ENCODE measurements around the gene MED26. TPM values are rescaled to one million over a fixed set of nuclear protein-coding genes. Genes with fewer than 3 reads are reported as not detected.

The MED26 gene
- total RNA-seq, 1 experiment from 2014 or later = 15.6 TPM

- Histone ChIP-seq H3K36me3 (ENCODE audit: insufficient read depth, low read length, poor library complexity, severe bottlenecking) (no peaks in the 10 kb centered on the region), H3K27ac (ENCODE audit: low read depth, low read length, poor library complexity, severe bottlenecking) (peak overlapping the region; percentile 38), H3K4me1 (ENCODE audit: insufficient read depth, low read length, poor library complexity, severe bottlenecking) (peaks cover 14% of the 10 kb centered on the region), H3K4me3 (ENCODE audit: low read depth, low read length, poor library complexity, severe bottlenecking) (no peak overlapping the region), H3K9me3 (ENCODE audit: low read depth, low read length, poor library complexity, severe bottlenecking) (no peaks in the 10 kb centered on the region), H3K27me3 (replicated peaks; ENCODE audit: insufficient read depth, low read depth, low read length, poor library complexity) (no peaks in the 10 kb centered on the region)
- ChIA-PET CTCF (no interaction called here), POLR2A (ENCODE audit: low non-redundant PET) (no interaction called here)
- intact Hi-C loops (cut with micrococcal nuclease; ENCODE audit: unreplicated experiment) = no loop called here
- BruUV-seq (replicated peaks) = no TSS peak
- TF ChIP-seq, protein P1, sequence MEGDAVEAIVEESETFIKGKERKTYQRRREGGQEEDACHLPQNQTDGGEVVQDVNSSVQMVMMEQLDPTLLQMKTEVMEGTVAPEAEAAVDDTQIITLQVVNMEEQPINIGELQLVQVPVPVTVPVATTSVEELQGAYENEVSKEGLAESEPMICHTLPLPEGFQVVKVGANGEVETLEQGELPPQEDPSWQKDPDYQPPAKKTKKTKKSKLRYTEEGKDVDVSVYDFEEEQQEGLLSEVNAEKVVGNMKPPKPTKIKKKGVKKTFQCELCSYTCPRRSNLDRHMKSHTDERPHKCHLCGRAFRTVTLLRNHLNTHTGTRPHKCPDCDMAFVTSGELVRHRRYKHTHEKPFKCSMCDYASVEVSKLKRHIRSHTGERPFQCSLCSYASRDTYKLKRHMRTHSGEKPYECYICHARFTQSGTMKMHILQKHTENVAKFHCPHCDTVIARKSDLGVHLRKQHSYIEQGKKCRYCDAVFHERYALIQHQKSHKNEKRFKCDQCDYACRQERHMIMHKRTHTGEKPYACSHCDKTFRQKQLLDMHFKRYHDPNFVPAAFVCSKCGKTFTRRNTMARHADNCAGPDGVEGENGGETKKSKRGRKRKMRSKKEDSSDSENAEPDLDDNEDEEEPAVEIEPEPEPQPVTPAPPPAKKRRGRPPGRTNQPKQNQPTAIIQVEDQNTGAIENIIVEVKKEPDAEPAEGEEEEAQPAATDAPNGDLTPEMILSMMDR (conservative IDR thresholded peaks at IDR 0.05; ENCODE audit: low read depth, low read length) = no peak
- TF ChIP-seq EZH2 (IDR thresholded peaks at IDR 0.05; ENCODE audit: borderline replicate concordance, low read depth, low read length, poor library complexity, severe bottlenecking) = no peak
- DNase-seq (ENCODE audit: low spot score) = no peak
Observed at GRCh38 chr19:16594131-16594586, 33.8 kb downstream of the MED26 start.

DNA sequence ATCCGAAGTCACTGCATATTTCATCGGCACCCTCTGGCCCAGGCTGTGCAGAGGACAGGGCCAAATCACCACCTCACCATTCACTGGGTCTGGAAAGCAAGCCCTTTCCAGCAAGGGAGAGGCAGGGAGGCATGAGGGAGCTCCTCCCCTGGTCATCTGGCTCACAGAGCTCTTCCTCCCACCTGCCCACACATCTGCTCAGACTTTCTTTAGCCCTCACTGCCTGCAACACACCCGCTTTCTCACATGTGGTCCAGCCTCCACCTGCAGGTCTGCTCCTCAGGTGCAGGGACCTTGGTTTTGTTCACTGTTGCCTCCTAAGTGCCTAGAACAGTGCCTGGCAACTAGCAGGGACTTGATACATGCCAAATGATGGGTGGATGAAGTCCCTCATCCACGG lies 34.8 kb downstream of the MED26 start:
- Histone ChIP-seq H3K4me3 (ENCODE audit: low read depth, low read length, poor library complexity, severe bottlenecking) (no peak overlapping the region), H3K27ac (ENCODE audit: low read depth, low read length, poor library complexity, severe bottlenecking) (no peak overlapping the region), H3K27me3 (replicated peaks; ENCODE audit: insufficient read depth, low read depth, low read length, poor library complexity) (no peaks in the 10 kb centered on the region), H3K9me3 (ENCODE audit: low read depth, low read length, poor library complexity, severe bottlenecking) (no peaks in the 10 kb centered on the region), H3K4me1 (ENCODE audit: insufficient read depth, low read length, poor library complexity, severe bottlenecking) (peaks cover 24% of the 10 kb centered on the region), H3K36me3 (ENCODE audit: insufficient read depth, low read length, poor library complexity, severe bottlenecking) (no peaks in the 10 kb centered on the region)
- POLR2A ChIA-PET (ENCODE audit: low non-redundant PET) = no interaction called here
- no peak for DNase-seq (ENCODE audit: low spot score)
- intact Hi-C loops (cut with micrococcal nuclease; ENCODE audit: unreplicated experiment) = no loop called here
- CTCF ChIA-PET = no interaction called here
- no peak for TF ChIP-seq EZH2 (IDR thresholded peaks at IDR 0.05; ENCODE audit: borderline replicate concordance, low read depth, low read length, poor library complexity, severe bottlenecking)
- TF ChIP-seq, protein P1 (conservative IDR thresholded peaks at IDR 0.05; ENCODE audit: low read depth, low read length) = no peak
- no TSS peak for BruUV-seq (replicated peaks)

- Histone ChIP-seq H3K36me3 (ENCODE audit: insufficient read depth, low read length, poor library complexity, severe bottlenecking) (no peaks in the 10 kb centered on the region), H3K9me3 (ENCODE audit: low read depth, low read length, poor library complexity, severe bottlenecking) (no peaks in the 10 kb centered on the region), H3K27me3 (replicated peaks; ENCODE audit: insufficient read depth, low read depth, low read length, poor library complexity) (no peaks in the 10 kb centered on the region), H3K4me1 (ENCODE audit: insufficient read depth, low read length, poor library complexity, severe bottlenecking) (peaks cover 36% of the 10 kb centered on the region), H3K4me3 (ENCODE audit: low read depth, low read length, poor library complexity, severe bottlenecking) (no peak overlapping the region), H3K27ac (ENCODE audit: low read depth, low read length, poor library complexity, severe bottlenecking) (no peak overlapping the region)
- no TSS peak for BruUV-seq (replicated peaks)
- intact Hi-C loops (cut with micrococcal nuclease; ENCODE audit: unreplicated experiment) = no loop called here
- no peak for DNase-seq (ENCODE audit: low spot score)
- no peak for TF ChIP-seq EZH2 (IDR thresholded peaks at IDR 0.05; ENCODE audit: borderline replicate concordance, low read depth, low read length, poor library complexity, severe bottlenecking)
- TF ChIP-seq, protein P1 (conservative IDR thresholded peaks at IDR 0.05; ENCODE audit: low read depth, low read length) = no peak
- ChIA-PET CTCF (no interaction called here), POLR2A (ENCODE audit: low non-redundant PET) (interaction anchor here (0.5 kb wide), 1 partner anchor 620 kb away, joined by 5 read pairs; no protein-coding TSS in a partner anchor)
Observed at GRCh38 chr19:16591803-16592556, 36.0 kb downstream of the MED26 start.

All from A673 (cell line).